Measurements from ENCODE around the gene ANXA5. TPM values are rescaled to one million over a fixed set of nuclear protein-coding genes. Genes with fewer than 3 reads are reported as not detected.

The ANXA5 gene
- total and polyA plus RNA-seq, 2 of the 4 experiments (the other 2 are of a cell fraction): 780 to 1,448 TPM

- no peak overlapping the region for H3K56ac ChIP-seq (ENCODE audit: extremely low read depth, insufficient read depth, low read length)
- no TSS peak for BruUV-seq (replicated peaks)
- H3K27me3 ChIP-seq (ENCODE audit: control insufficient read depth, insufficient read depth, low read length): no peaks in the 10 kb centered on the region
- intact Hi-C loops (cut with micrococcal nuclease): no loop called here
- H3K14ac ChIP-seq (replicated peaks; ENCODE audit: low read depth, low read length): no peak overlapping the region
- no peak overlapping the region for H4K91ac ChIP-seq (ENCODE audit: insufficient read depth, low read depth, low read length)
- H2AFZ ChIP-seq (replicated peaks; ENCODE audit: low read length, poor library complexity): no peak overlapping the region
- H3K18ac ChIP-seq (ENCODE audit: low read depth, low read length): peak overlapping the region; percentile 20; the same call in 1 of the 2 replicates
- dilution Hi-C loops (cut with HindIII; ENCODE audit: low sequenced_read_pairs, unreplicated experiment): no loop called here
- no peak overlapping the region for H4K8ac ChIP-seq (ENCODE audit: low read depth in 2 of 2, low read length in 2 of 2)
- H2BK15ac ChIP-seq (ENCODE audit: low read depth, low read length): no peak overlapping the region
- TF ChIP-seq CHD1 (IDR thresholded peaks at IDR 0.05; ENCODE audit: low read depth, low read length) (no peak), CTCF (conservative IDR thresholded peaks at IDR 0.05; ENCODE audit: low read depth, low read length) (no peak), BHLHE40 (IDR thresholded peaks at IDR 0.05; ENCODE audit: low read depth, low read length) (no peak), RFX5 (IDR thresholded peaks at IDR 0.05; ENCODE audit: low read depth, low read length) (no peak), RCOR1 (IDR thresholded peaks at IDR 0.05; ENCODE audit: insufficient replicate concordance, low read length) (no peak), RAD21 (IDR thresholded peaks at IDR 0.05; ENCODE audit: low read length) (no peak), FOS (IDR thresholded peaks at IDR 0.05; ENCODE audit: low read depth, low read length) (no peak), USF2 (IDR thresholded peaks at IDR 0.05; ENCODE audit: low read depth, low read length) (no peak), MXI1 (IDR thresholded peaks at IDR 0.05; ENCODE audit: borderline replicate concordance, low read depth, low read length) (no peak), NFE2L2 (IDR thresholded peaks at IDR 0.05; ENCODE audit: low read depth, low read length) (no peak), SMC3 (IDR thresholded peaks at IDR 0.05; ENCODE audit: low read depth, low read length) (no peak)
- H2AK5ac ChIP-seq (ENCODE audit: low read depth, low read length): no peak overlapping the region
- ATAC-seq (ENCODE audit: low read depth): no peak
- H3K9me1 ChIP-seq (ENCODE audit: insufficient read depth, low read length): 0 out of 2 replicates have a peak, but pooled peaks cover 3% of the 10 kb centered on the region
- H4K20me1 ChIP-seq (ENCODE audit: insufficient read depth, low read length): no peaks in the 10 kb centered on the region
- no peak overlapping the region for H2BK120ac ChIP-seq (ENCODE audit: low read depth, low read length)
- peaks cover 8% of the 10 kb centered on the region for H3K4me1 ChIP-seq (ENCODE audit: control insufficient read depth, insufficient read depth, low read length)
- no peak overlapping the region for H3K27ac ChIP-seq (ENCODE audit: insufficient read depth, low read length)
- no peak overlapping the region for H2AK9ac ChIP-seq (replicated peaks; ENCODE audit: low read depth, low read length, poor library complexity)
- ChIA-PET POLR2A (ENCODE audit: unreplicated experiment) (no interaction called here), CTCF (no interaction called here)
- H2BK20ac ChIP-seq (ENCODE audit: low read depth, low read length): no peak overlapping the region
- H3K36me3 ChIP-seq (ENCODE audit: control insufficient read depth, insufficient read depth, low read length): no peaks in the 10 kb centered on the region
- H3K9me3 ChIP-seq (ENCODE audit: control insufficient read depth, insufficient read depth, low read length): peaks cover 7% of the 10 kb centered on the region
- no peak overlapping the region; the same call in 1 of the 2 replicates for H3K23ac ChIP-seq (ENCODE audit: low read depth, low read length)
- in situ Hi-C loops (cut with MboI; ENCODE audit: low sequenced_read_pairs): no loop called here
- H3K9ac ChIP-seq (ENCODE audit: low read depth, low read length): no peak overlapping the region
- no peak overlapping the region for H3K4ac ChIP-seq (ENCODE audit: low read depth, low read length)
- no peak overlapping the region for H3K4me2 ChIP-seq (ENCODE audit: low read depth, low read length)
- DNase-seq: no peak
- H3K79me1 ChIP-seq (ENCODE audit: low read depth in 1 of 2, low read length in 2 of 2): peaks cover 8 to 11% of the 10 kb centered on the region in 2 experiments; a peak in 3 of 4 replicates
- no peak overlapping the region for H2BK5ac ChIP-seq (ENCODE audit: low read depth, low read length, poor library complexity, severe bottlenecking)
- WGBS, 2 experiments (ENCODE audit: extremely low coverage in 2 of 2, insufficient read length in 1 of 2): no CpG with 5 or more reads among the region's 3 CpGs
- no peak overlapping the region for H3K4me3 ChIP-seq (ENCODE audit: insufficient read depth, low read depth, low read length)
- no peak overlapping the region for H4K5ac ChIP-seq (ENCODE audit: low read depth, low read length)
Observed at GRCh38 chr4:121701263-121701662, 4.5 kb upstream of the ANXA5 start.
